SH-SY5Y (cell line): Measurements from ENCODE around the gene MEA1.

Source experiments
- GATA2 ChIP-seq: IDR thresholded peaks from 2 replicates; pipeline ENCODE4 v1.6.1; 2011; ENCODE audit warnings: mild to moderate bottlenecking, low read depth, low read length
- GATA3 ChIP-seq: IDR thresholded peaks from 2 replicates; pipeline ENCODE4 v1.6.1; 2011; ENCODE audit warnings: low read depth, mild to moderate bottlenecking, low read length, moderate library complexity

DNA sequence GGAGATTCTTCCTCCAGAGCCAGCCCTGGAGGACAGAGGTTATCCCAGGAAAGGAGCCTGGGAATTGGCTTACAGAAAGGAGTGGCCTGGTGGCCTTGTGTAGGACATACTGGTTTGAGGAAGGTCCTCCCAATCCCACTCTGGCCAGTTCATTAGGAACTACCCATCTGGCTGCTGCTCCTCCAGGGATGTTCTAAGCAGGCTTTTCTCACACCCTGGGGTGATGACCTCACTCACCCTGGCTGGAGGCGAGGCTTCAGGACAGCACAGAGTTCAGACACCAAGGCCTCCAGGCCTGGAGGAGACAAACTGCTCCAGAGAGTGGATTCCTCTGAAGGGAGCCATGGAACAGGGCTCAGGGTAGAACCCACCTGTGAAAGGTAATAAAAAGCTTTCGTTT is 44.3 kb downstream of the MEA1 start:
- TF ChIP-seq GATA2: no peak
- no peak for TF ChIP-seq GATA3
